ENCODE measurements around the gene MSH2.
A peak's percentile ranks its signal among the peaks of the same experiment; 100 is the strongest.
"Not testable (repeated sequence)": the region's sequence is repeated elsewhere in the genome, so short reads cannot be mapped to it uniquely, and the experiment has no call there.

Gene MSH2

DNA sequence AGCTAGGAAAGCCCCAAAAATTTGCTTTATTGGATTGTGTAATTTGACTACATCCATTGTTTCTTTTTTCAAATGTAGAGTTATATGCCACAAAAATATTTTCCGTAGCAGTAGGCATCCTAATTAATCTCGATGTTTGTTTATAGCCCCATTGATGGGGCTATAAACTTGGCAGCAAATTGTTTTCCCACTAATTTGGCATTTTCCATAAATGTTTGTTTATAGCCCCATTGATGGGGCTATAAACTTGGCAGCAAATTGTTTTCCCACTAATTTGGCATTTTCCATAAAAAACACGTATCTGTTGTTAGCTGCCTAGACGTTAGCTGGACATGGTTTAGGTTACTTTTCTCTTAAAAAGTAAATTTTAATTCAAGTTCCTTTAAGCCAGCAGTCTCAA is 23.8 kb downstream of the MSH2 start:
- TF ChIP-seq, protein P1, sequence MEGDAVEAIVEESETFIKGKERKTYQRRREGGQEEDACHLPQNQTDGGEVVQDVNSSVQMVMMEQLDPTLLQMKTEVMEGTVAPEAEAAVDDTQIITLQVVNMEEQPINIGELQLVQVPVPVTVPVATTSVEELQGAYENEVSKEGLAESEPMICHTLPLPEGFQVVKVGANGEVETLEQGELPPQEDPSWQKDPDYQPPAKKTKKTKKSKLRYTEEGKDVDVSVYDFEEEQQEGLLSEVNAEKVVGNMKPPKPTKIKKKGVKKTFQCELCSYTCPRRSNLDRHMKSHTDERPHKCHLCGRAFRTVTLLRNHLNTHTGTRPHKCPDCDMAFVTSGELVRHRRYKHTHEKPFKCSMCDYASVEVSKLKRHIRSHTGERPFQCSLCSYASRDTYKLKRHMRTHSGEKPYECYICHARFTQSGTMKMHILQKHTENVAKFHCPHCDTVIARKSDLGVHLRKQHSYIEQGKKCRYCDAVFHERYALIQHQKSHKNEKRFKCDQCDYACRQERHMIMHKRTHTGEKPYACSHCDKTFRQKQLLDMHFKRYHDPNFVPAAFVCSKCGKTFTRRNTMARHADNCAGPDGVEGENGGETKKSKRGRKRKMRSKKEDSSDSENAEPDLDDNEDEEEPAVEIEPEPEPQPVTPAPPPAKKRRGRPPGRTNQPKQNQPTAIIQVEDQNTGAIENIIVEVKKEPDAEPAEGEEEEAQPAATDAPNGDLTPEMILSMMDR (conservative IDR thresholded peaks at IDR 0.05; ENCODE audit: control insufficient read depth, insufficient read depth, low read depth, low read length): no peak
- DNase-seq (ENCODE audit: low read depth): no peak

DNA sequence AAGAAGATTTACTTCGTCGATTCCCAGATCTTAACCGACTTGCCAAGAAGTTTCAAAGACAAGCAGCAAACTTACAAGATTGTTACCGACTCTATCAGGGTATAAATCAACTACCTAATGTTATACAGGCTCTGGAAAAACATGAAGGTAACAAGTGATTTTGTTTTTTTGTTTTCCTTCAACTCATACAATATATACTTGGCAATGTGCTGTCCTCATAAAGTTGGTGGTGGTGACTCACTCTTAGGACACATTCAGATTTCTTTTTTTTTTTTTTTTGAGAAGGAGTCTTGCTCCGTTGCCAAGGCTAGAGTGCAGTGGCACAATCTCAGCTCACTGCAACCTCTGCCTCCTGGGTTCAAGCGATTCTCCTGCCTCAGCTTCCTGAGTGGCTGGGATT is 26.8 kb downstream of the MSH2 start:
- TF ChIP-seq, protein P1 (conservative IDR thresholded peaks at IDR 0.05; ENCODE audit: control insufficient read depth, insufficient read depth, low read depth, low read length): no peak
- peak; percentile 77 for DNase-seq (ENCODE audit: low read depth)
- no peak overlapping the region for H3K4me3 ChIP-seq (ENCODE audit: control insufficient read depth, low read depth, low read length)

More for the DNA sequence above, 23.8 kb downstream of the MSH2 start:
- H3K4me3 ChIP-seq (ENCODE audit: control insufficient read depth, low read depth, low read length): no peak overlapping the region

DNA sequence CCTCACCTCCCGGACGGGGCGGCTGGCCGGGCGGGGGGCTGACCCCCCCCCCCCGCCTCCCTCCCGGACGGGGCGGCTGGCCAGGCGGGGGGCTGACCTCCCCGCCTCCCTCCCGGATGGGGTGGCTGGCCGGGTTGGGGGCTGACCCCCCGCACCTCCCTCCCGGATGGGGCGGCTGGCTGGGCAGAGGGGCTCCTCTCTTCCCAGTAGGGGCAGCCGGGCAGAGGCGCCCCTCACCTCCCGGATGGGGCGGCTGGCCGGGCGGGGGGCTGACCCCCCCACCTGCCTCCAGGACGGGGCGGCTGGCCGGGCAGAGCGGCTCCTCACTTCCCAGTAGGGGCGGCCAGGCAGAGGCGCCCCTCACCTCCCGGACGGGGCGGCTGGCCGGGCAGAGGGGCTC is 30.1 kb downstream of the MSH2 start:
- not testable (repeated sequence) for H3K4me3 ChIP-seq (ENCODE audit: control insufficient read depth, low read depth, low read length); DNase-seq (ENCODE audit: low read depth)

DNA sequence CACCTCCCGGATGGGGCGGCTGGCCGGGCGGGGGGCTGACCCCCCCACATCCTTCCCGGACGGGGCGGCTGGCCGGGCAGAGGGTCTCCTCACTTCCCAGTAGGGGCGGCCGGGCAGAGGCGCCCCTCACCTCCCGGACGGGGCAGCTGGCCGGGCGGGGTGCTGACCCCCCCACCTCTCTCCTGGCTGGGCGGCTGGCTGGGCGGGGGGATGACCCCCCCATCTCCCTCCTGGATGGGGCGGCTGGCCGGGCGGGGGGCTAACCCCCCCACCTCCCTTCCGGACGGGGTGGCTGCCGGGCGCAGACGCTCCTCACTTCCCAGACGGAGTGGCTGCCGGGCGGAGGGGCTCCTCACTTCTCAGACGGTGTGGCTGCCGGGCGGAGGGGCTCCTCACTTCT is 30.5 kb downstream of the MSH2 start:
- not testable (repeated sequence) for DNase-seq (ENCODE audit: low read depth); H3K4me3 ChIP-seq (ENCODE audit: control insufficient read depth, low read depth, low read length)

DNA sequence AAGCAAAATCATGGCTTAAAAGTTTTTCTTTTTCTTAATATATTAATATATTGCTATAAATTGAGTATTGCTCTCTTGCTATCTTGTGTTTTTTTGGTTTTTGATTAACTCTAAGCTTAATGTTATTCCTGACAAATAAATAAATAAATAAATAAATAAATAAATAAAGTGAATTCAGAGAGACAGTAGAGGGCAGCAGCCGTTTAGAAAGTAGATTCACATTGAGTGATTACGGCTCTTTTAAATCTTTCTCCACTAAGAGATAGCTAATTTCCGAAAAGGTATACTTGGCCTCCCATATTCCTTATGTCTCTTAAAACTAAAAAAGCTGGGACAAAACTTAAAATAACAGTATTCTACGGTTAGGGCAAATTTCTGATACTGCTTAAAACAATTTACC is 34.3 kb downstream of the MSH2 start:
- H3K4me3 ChIP-seq (ENCODE audit: control insufficient read depth, low read depth, low read length): no peak overlapping the region
- TF ChIP-seq, protein P1 (conservative IDR thresholded peaks at IDR 0.05; ENCODE audit: control insufficient read depth, insufficient read depth, low read depth, low read length): peak; percentile 45
- DNase-seq (ENCODE audit: low read depth): peak; percentile 68

DNA sequence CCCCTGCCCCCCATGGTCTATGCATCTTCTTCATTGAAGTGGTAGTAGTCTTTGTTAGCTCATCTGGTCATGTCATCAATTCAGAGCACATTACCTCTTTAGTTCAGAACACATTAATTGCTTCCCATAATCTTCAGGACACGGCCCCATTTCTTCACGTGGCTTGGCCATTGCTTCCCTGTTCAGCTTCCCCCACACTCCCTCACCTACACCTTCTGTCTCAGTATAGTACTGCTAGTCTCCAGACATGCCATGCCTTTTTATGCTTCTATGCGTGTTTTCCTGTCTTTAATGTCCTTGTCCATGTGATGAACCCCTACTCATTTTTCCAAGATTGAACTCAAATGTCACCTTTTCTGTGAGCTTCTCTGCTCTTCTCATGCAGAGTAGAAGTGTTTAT is 35.1 kb downstream of the MSH2 start:
- TF ChIP-seq, protein P1 (conservative IDR thresholded peaks at IDR 0.05; ENCODE audit: control insufficient read depth, insufficient read depth, low read depth, low read length): no peak
- DNase-seq (ENCODE audit: low read depth): no peak
- no peak overlapping the region for H3K4me3 ChIP-seq (ENCODE audit: control insufficient read depth, low read depth, low read length)

DNA sequence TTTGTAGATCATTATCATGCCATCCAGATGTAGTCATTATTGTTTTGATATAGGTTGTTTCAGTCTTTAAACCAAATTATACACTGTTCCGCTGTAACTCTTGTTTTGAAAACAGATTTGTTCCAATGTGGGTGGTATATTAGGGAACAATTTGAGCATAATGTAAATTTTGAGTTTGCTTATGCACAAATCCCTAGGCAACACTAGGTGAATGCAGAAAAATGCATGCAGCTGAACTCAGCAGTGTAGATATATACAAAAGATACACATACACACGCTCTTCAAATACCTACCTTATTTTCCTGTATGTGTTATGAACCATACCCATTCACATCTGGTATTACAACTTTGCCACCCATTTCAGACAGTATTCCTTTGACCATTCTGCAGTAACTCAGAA is 35.8 kb downstream of the MSH2 start:
- no peak overlapping the region for H3K4me3 ChIP-seq (ENCODE audit: control insufficient read depth, low read depth, low read length)
- TF ChIP-seq, protein P1 (conservative IDR thresholded peaks at IDR 0.05; ENCODE audit: control insufficient read depth, insufficient read depth, low read depth, low read length): no peak
- no peak for DNase-seq (ENCODE audit: low read depth)

DNA sequence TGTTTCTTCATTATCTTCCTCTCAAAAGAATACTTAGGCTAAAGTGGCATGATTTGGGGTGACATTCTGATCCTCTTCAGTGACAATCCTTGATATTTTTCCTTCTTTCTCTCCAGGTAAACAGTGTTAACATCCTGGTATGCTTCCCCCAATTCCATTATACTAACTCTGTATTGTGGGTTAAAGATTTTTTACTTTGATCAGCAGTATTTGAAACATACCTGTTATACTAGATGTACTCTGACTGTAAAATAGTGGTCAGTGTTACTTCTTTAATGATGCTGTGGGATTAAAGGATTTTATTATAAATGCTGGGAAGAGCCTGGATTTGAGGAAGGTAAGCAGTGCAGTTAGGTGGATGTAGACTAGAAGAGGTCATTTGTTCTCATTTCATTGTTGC is 48.8 kb downstream of the MSH2 start:
- TF ChIP-seq, protein P1 (conservative IDR thresholded peaks at IDR 0.05; ENCODE audit: control insufficient read depth, insufficient read depth, low read depth, low read length): no peak

More for the DNA sequence above, 48.8 kb downstream of the MSH2 start:
- no peak overlapping the region for H3K4me3 ChIP-seq (ENCODE audit: control insufficient read depth, low read depth, low read length)
- no peak for DNase-seq (ENCODE audit: low read depth)

Measured in fibroblast of mammary gland (primary cell).